BJ (cell line): Measurements from ENCODE around the gene DUSP5. TPM values are rescaled to one million over a fixed set of nuclear protein-coding genes. Genes with fewer than 3 reads are reported as not detected.

ENCODE experiments used
- CTCF ChIA-PET: fragments of 350-600 bp; formaldehyde crosslinking; extraction: SDS; loops from one replicate; lab custom pipeline; 2021; ENCODE audit warnings: antibody characterized with exemption, inconsistent platforms; lab: Yijun Ruan, JAX
- POLR2A ChIA-PET: fragments of 300-600 bp; sonication (Branson Sonifier 250); formaldehyde crosslinking; extraction: SDS; loops from one replicate; lab custom pipeline; 2021; ENCODE audit warnings: antibody characterized with exemption; lab: Charles Lee
- DNase-seq: peaks from one replicate; pipeline ENCODE4 v3.0.0-alpha.2; 2011; ENCODE audit warnings: low read depth
- H3K27me3 ChIP-seq: 2 replicates; pipeline ENCODE4 v1.6.0; 2011; ENCODE audit warnings: low read length; ENCODE audit not compliant: control insufficient read depth, insufficient read depth
- H3K36me3 ChIP-seq: 2 replicates; pipeline ENCODE4 v1.5.1; 2011; ENCODE audit warnings: low read length; ENCODE audit not compliant: control insufficient read depth, insufficient read depth
- H3K4me3 ChIP-seq: 2 replicates; pipeline ENCODE4 v1.5.1; 2011; ENCODE audit warnings: low read depth, mild to moderate bottlenecking, control low read depth, low read length
- polyA plus RNA-seq: library from polyadenylated mRNA; depleted of rRNA; stranded (reverse); fragments of >200 nt; gene quantifications from 2 replicates; pipeline ENCODE4 v1.2.3, GENCODE V29; 2011
- TF ChIP-seq, protein P1 (sequence below): IDR thresholded peaks from 2 replicates; pipeline ENCODE4 v1.5.1; 2011; ENCODE audit warnings: low read depth, mild to moderate bottlenecking, control low read depth, inconsistent platforms, low read length, moderate library complexity; ENCODE audit not compliant: insufficient read depth

Gene DUSP5
- polyA plus RNA-seq, 1 experiment: 30.4 TPM

DNA sequence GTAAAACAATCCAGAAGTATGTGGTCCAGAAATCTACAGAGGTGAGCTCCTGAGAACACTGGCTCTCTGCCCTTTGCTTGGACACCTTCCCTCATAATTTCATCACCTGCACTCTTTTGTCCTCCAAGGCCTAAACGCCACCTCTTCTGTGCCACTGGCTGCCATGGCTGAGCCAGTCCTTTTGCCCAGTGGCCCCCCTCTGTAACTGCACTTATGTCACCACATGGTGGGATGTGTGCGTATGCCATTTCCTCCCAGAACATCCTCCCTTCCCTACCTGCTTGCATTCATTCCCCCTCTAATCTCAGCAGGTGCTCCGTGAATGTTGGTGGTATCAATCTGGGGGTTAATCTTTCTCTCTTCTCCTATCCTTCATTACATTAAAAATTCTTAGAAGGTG lies 17.3 kb upstream of the DUSP5 start:
- Histone ChIP-seq H3K4me3 (no peak overlapping the region), H3K27me3 (no peaks in the 10 kb centered on the region), H3K36me3 (no peaks in the 10 kb centered on the region)
- TF ChIP-seq, protein P1, sequence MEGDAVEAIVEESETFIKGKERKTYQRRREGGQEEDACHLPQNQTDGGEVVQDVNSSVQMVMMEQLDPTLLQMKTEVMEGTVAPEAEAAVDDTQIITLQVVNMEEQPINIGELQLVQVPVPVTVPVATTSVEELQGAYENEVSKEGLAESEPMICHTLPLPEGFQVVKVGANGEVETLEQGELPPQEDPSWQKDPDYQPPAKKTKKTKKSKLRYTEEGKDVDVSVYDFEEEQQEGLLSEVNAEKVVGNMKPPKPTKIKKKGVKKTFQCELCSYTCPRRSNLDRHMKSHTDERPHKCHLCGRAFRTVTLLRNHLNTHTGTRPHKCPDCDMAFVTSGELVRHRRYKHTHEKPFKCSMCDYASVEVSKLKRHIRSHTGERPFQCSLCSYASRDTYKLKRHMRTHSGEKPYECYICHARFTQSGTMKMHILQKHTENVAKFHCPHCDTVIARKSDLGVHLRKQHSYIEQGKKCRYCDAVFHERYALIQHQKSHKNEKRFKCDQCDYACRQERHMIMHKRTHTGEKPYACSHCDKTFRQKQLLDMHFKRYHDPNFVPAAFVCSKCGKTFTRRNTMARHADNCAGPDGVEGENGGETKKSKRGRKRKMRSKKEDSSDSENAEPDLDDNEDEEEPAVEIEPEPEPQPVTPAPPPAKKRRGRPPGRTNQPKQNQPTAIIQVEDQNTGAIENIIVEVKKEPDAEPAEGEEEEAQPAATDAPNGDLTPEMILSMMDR: no peak
- ChIA-PET POLR2A (no interaction called here), CTCF (interaction anchor here (1.0 kb wide), 1 partner anchor 14 kb away, joined by 3 read pairs; no protein-coding TSS in a partner anchor)
- DNase-seq: no peak

- TF ChIP-seq, protein P1: no peak
- DNase-seq: no peak
- Histone ChIP-seq H3K27me3 (no peaks in the 10 kb centered on the region), H3K36me3 (no peaks in the 10 kb centered on the region), H3K4me3 (no peak overlapping the region)
- POLR2A ChIA-PET: interaction anchor here (0.6 kb wide), 1 partner anchor 1779 kb away, joined by 3 read pairs; no protein-coding TSS in a partner anchor
- CTCF ChIA-PET: interaction anchor here (1.0 to 2.1 kb wide), 5 partner anchors 10 to 155 kb away, joined by 3 to 6 read pairs (median 3); no protein-coding TSS in a partner anchor
These were observed 15.8 kb upstream of the DUSP5 start for GRCh38 chr10:110481919-110482318.

- CTCF ChIA-PET: interaction anchor here (0.6 to 2.0 kb wide), 2 partner anchors 9 to 563 kb away, joined by 3 to 7 read pairs; no protein-coding TSS in a partner anchor
- no peak for DNase-seq
- POLR2A ChIA-PET: no interaction called here
These were observed 14.1 kb upstream of the DUSP5 start for GRCh38 chr10:110483633-110484032.

DNA sequence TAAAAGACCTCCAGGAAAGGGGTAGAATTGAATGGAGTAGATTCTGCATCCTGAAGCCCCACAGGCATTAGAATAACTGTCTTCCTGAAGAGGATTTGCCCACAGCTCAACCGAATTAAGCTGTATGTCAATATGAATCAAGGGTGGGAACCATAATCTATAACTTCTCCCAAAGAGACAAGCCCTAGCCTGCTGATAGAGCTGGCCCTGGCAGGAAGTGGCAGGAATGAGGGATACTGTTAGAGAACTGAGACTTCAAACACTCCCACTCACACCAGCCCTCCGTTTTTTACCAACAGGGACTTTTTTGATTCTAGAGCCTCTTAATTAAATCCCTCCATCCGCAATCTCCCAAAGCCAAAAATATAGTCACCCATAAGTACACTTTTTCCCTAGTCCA lies 12.2 kb upstream of the DUSP5 start:
- H3K27me3 ChIP-seq: no peaks in the 10 kb centered on the region
- H3K36me3 ChIP-seq: no peaks in the 10 kb centered on the region
- ChIA-PET POLR2A (no interaction called here), CTCF (interaction anchor here (1.1 kb wide), 1 partner anchor 14 kb away, joined by 3 read pairs; no protein-coding TSS in a partner anchor)
- H3K4me3 ChIP-seq: no peak overlapping the region
- TF ChIP-seq, protein P1: no peak
- no peak for DNase-seq

More at GRCh38 chr10:110483633-110484032, 14.1 kb upstream of the DUSP5 start:
- no peak overlapping the region for H3K4me3 ChIP-seq
- H3K36me3 ChIP-seq: no peaks in the 10 kb centered on the region
- TF ChIP-seq, protein P1: no peak
- H3K27me3 ChIP-seq: no peaks in the 10 kb centered on the region

DNA sequence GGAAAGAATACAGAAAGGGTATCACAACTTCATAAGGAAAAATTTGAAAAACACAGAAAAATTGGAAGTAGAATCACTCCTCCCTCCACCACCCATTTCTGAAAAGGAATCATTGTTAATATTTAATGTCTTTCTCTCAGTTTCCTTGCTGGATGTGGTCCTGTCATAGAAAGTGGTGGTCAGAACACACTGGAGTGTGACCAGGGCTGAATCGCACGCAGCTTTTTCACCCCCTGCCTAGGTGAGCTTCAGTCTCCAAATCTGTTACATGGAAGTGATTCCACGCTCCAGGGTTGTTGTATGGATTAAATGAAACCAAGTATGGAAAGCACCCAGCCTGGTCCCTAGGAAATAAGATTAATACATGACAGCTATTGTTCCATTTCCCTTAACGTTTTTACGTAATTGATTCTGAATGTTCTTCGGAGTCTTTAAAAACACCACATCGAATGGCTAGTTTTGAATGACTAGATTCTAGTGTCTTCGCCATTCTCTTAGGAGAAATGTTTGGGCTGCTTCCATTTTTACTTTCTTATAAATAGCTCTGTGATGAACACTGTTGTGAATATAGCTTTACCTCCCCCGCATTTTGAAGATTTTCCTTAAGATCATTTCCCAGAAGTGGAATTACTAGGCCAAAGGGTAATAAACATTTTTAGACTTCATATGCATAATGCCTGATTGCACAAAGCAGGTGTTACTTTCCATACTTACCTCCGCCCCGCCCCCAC lies 10.9 kb upstream of the DUSP5 start:
- H3K36me3 ChIP-seq: no peaks in the 10 kb centered on the region
- DNase-seq: no peak
- TF ChIP-seq, protein P1: no peak
- H3K4me3 ChIP-seq: no peak overlapping the region
- no peaks in the 10 kb centered on the region for H3K27me3 ChIP-seq
- ChIA-PET CTCF (interaction anchor here (0.8 to 1.4 kb wide), 3 partner anchors 81 to 132 kb away, joined by 3 to 5 read pairs (median 3); partner anchors contain the start of gene SMC3), POLR2A (no interaction called here)
